Gastrocnemius medialis (tissue), 4 donors: ENCODE results near the gene CBX5. TPM values are rescaled to one million over a fixed set of nuclear protein-coding genes. Genes with fewer than 3 reads are reported as not detected.
A peak's percentile ranks its signal among the peaks of the same experiment; 100 is the strongest.
"Not testable (repeated sequence)": the region's sequence is repeated elsewhere in the genome, so short reads cannot be mapped to it uniquely, and the experiment has no call there.

Experiments
- ATAC-seq, 2 donors: fragments of 150-250 bp; one replicate each; pipeline ENCODE4 v1.9.1; 2016
- DNase-seq, 2 donors: peaks; one replicate each; pipeline ENCODE4 v3.0.0-alpha.2; 2019
- H3K27ac ChIP-seq, 4 donors: fragments of 200-600 bp; sonication (generic); 1 replicate in 1 of 4; 2 replicates in 3 of 4; pipeline ENCODE4 v1.5.1; 2016 to 2018; ENCODE audit warnings: mild to moderate bottlenecking in 2 of 4, moderate library complexity in 1 of 4
- H3K27me3 ChIP-seq, 3 donors: fragments of 200-600 bp; sonication (generic) in 2 of 3; 1 replicate in 1 of 3; 2 replicates in 2 of 3; pipeline versions ENCODE4 v1.5.1 to v1.6.0; 2016 to 2019; ENCODE audit warnings: mild to moderate bottlenecking in 1 of 3, moderate library complexity in 1 of 3
- H3K36me3 ChIP-seq, 2 donors: fragments of 200-600 bp; sonication (generic) in 1 of 2; one replicate each; pipeline ENCODE4 v1.5.1; 2017 to 2018
- H3K4me1 ChIP-seq, 2 donors: fragments of 200-600 bp; sonication (generic) in 1 of 2; one replicate each; pipeline ENCODE4 v1.5.1; 2016 to 2017; ENCODE audit warnings: mild to moderate bottlenecking in 2 of 2
- H3K4me3 ChIP-seq, 4 donors: fragments of 200-600 bp; sonication (generic) in 3 of 4; 1 replicate in 1 of 4; 2 replicates in 3 of 4; pipeline ENCODE4 v1.5.1; 2016 to 2019; ENCODE audit warnings: mild to moderate bottlenecking in 2 of 4
- H3K9me3 ChIP-seq, 3 donors: fragments of 200-600 bp; sonication (generic) in 2 of 3; 1 replicate in 1 of 3; 2 replicates in 2 of 3; pipeline ENCODE4 v1.5.1; 2016 to 2019
- CTCF ChIP-seq, 5 experiments: fragments of 450-650 bp in 3 of 5; fragments of 200-600 bp in 2 of 5; sonication (generic) in 2 of 5; IDR thresholded peaks in 4 of 5; conservative IDR thresholded peaks in 1 of 5; 1 replicate in 4 of 5; 2 replicates in 1 of 5; pipeline ENCODE4 v1.5.1; 2016 to 2019; ENCODE audit warnings: antibody characterized with exemption in 5 of 5, mild to moderate bottlenecking in 3 of 5, moderate library complexity in 3 of 5
- POLR2A ChIP-seq, 2 donors: fragments of 450-650 bp; IDR thresholded peaks; one replicate each; pipeline ENCODE4 v1.6.1; 2017; ENCODE audit warnings: antibody characterized with exemption in 2 of 2, mild to moderate bottlenecking in 2 of 2, moderate library complexity in 2 of 2
- in situ Hi-C, 4 donors: fragments of 200-750 bp; cut with MboI; loops; one replicate each; pipeline versions ENCODE4 v1.15.0 to v1.8.0; 2017; ENCODE audit warnings: low sequenced_read_pairs in 4 of 4
- intact Hi-C: fragments of 100-400 bp; cut with DNase I; formaldehyde crosslinking; loops from one replicate; pipeline ENCODE4 v1.15.1; 2023; ENCODE audit warnings: low total_unique reads
- total RNA-seq, 4 donors: library from RNA; depleted of rRNA; stranded (reverse); fragments of >200 nt; gene quantifications; one replicate each; pipeline versions ENCODE4 v1.1.0 to v1.2.3, GENCODE V29; 2016

The CBX5 gene
- total RNA-seq, 4 donors from 2014 or later = 7.9 to 8.9 (median 8.1) TPM

GRCh38 chr12:54240971-54241588 lies 38.8 kb downstream of the CBX5 start:
- peaks cover 2 to 10% of the 10 kb centered on the region in 2 donors for H3K4me1 ChIP-seq
- in situ Hi-C loops = no loop called here
- TF ChIP-seq CTCF (IDR thresholded peaks at IDR 0.05 in 4 of 5, conservative IDR thresholded peaks at IDR 0.05 in 1 of 5) (no peak), POLR2A (IDR thresholded peaks at IDR 0.05) (no peak)
- no peak for DNase-seq
- H3K36me3 ChIP-seq = peaks cover 0 to 38% of the 10 kb centered on the region in 2 donors
- intact Hi-C loops = no loop called here
- ATAC-seq = no peak
- H3K27ac ChIP-seq = no peak overlapping the region
- H3K27me3 ChIP-seq = no peaks in the 10 kb centered on the region
- H3K9me3 ChIP-seq = no peaks in the 10 kb centered on the region
- no peak overlapping the region for H3K4me3 ChIP-seq

GRCh38 chr12:54240129-54240528 lies 39.8 kb downstream of the CBX5 start:
- no peak for ATAC-seq
- Histone ChIP-seq H3K4me1 (peaks cover 0 to 8% of the 10 kb centered on the region in 2 donors), H3K27ac (no peak overlapping the region), H3K9me3 (no peaks in the 10 kb centered on the region), H3K36me3 (peaks cover 0 to 33% of the 10 kb centered on the region in 2 donors), H3K27me3 (no peaks in the 10 kb centered on the region), H3K4me3 (no peak overlapping the region)
- intact Hi-C loops (no loop called here), in situ Hi-C loops (no loop called here)
- TF ChIP-seq CTCF (IDR thresholded peaks at IDR 0.05 in 4 of 5, conservative IDR thresholded peaks at IDR 0.05 in 1 of 5) = no peak
- TF ChIP-seq POLR2A (IDR thresholded peaks at IDR 0.05) = no peak
- no peak for DNase-seq

DNA sequence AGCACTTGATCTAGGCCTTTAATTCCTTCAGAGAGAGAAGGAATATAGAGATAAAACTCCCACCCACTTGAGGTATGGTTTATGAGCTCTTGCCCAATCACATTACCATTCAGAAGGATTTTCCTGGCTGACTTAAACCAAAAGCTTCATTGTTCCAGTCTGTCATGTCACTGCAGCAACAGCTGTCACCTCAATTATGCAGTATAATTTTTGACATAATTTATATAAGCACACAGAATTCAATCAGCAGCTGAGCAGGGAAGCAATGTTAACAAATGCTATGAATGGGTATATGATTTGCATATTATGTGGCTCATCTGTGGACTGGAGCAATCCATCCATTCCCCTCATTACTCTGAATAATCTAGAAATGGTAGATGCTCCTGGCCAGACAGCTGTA lies 40.3 kb downstream of the CBX5 start:
- intact Hi-C loops = no loop called here
- in situ Hi-C loops = no loop called here
- TF ChIP-seq POLR2A (IDR thresholded peaks at IDR 0.05) (no peak), CTCF (IDR thresholded peaks at IDR 0.05 in 4 of 5, conservative IDR thresholded peaks at IDR 0.05 in 1 of 5) (no peak)
- H3K27ac ChIP-seq = no peak overlapping the region
- ATAC-seq = no peak
- peaks cover 0 to 8% of the 10 kb centered on the region in 2 donors for H3K4me1 ChIP-seq
- H3K9me3 ChIP-seq = no peaks in the 10 kb centered on the region
- DNase-seq = no peak
- no peaks in the 10 kb centered on the region for H3K27me3 ChIP-seq
- peaks cover 0 to 30% of the 10 kb centered on the region in 2 donors for H3K36me3 ChIP-seq
- H3K4me3 ChIP-seq = no peak overlapping the region

GRCh38 chr12:54238531-54238930 lies 41.4 kb downstream of the CBX5 start:
- TF ChIP-seq POLR2A (IDR thresholded peaks at IDR 0.05) (no peak), CTCF (IDR thresholded peaks at IDR 0.05 in 4 of 5, conservative IDR thresholded peaks at IDR 0.05 in 1 of 5) (no peak)
- peaks cover 0 to 8% of the 10 kb centered on the region in 2 donors for H3K4me1 ChIP-seq
- in situ Hi-C loops (no loop called here), intact Hi-C loops (no loop called here)
- no peak for DNase-seq
- H3K27me3 ChIP-seq = no peaks in the 10 kb centered on the region
- no peaks in the 10 kb centered on the region for H3K9me3 ChIP-seq
- no peak overlapping the region for H3K27ac ChIP-seq
- H3K36me3 ChIP-seq = peaks cover 0 to 19% of the 10 kb centered on the region in 2 donors
- no peak overlapping the region for H3K4me3 ChIP-seq
- ATAC-seq = no peak

DNA sequence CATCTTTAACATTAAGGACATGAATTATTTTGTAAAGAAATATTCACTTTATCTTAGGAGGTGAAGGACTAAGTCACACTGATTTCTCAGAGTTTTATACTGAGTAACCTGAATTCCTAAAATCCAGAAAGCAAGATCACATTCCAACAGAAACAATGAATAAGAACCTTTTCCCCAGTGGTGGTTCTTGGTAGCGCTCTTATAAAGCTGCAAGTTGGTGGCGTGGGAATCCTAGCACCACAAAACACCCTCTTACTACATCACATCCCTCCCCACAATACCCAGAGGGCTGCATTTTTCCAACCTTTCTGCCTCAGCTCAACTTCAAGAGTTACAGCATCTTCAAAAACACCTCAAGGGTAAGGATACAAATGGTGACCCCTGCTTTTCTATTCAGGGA lies 47.1 kb downstream of the CBX5 start:
- no peaks in the 10 kb centered on the region for H3K9me3 ChIP-seq
- TF ChIP-seq CTCF (IDR thresholded peaks at IDR 0.05 in 4 of 5, conservative IDR thresholded peaks at IDR 0.05 in 1 of 5) (no peak), POLR2A (IDR thresholded peaks at IDR 0.05) (no peak)
- H3K36me3 ChIP-seq = no peaks in the 10 kb centered on the region
- H3K4me1 ChIP-seq = peaks cover 11 to 22% of the 10 kb centered on the region in 2 donors
- no peak for ATAC-seq
- no peak overlapping the region for H3K27ac ChIP-seq
- no peak for DNase-seq
- in situ Hi-C loops = no loop called here
- H3K27me3 ChIP-seq = no peaks in the 10 kb centered on the region
- intact Hi-C loops = no loop called here
- no peak overlapping the region for H3K4me3 ChIP-seq

GRCh38 chr12:54231269-54231668 lies 48.7 kb downstream of the CBX5 start:
- intact Hi-C loops, in situ Hi-C loops, DNase-seq, H3K27me3 ChIP-seq, H3K36me3 ChIP-seq, H3K4me3 ChIP-seq, H3K9me3 ChIP-seq, ATAC-seq: not testable (repeated sequence)
- peak overlapping the region in 1 of 4 donors; percentile 73 for H3K27ac ChIP-seq
- H3K4me1 ChIP-seq = peaks cover 11 to 22% of the 10 kb centered on the region in 2 donors
